Cardiac muscle cell (in vitro differentiated cells and primary cell): ENCODE measurements around the gene TGIF2. TPM values are rescaled to one million over a fixed set of nuclear protein-coding genes. Genes with fewer than 3 reads are reported as not detected.

Experiments
- DNase-seq, 2 donors: peaks; one replicate each; pipeline versions ENCODE4 v3.0.0 to v3.0.0-alpha.2; 2010 to 2017; ENCODE audit warnings: low read depth in 1 of 2, low spot score in 1 of 2
- H3K27ac ChIP-seq: fragments of 200-600 bp; sonication (generic); 2 replicates; pipeline ENCODE4 v1.5.1; 2016
- H3K27me3 ChIP-seq: fragments of 200-600 bp; sonication (generic); 2 replicates; pipeline ENCODE4 v1.6.0; 2016; ENCODE audit warnings: control low read depth
- H3K36me3 ChIP-seq: fragments of 200-600 bp; sonication (generic); 2 replicates; pipeline ENCODE4 v1.5.1; 2016; ENCODE audit warnings: control low read depth
- H3K4me1 ChIP-seq: fragments of 200-600 bp; sonication (generic); 2 replicates; pipeline ENCODE4 v1.8.1; 2017; ENCODE audit warnings: low read depth, mild to moderate bottlenecking, mixed run types
- H3K4me3 ChIP-seq: fragments of 200-600 bp; sonication (generic); 2 replicates; pipeline ENCODE4 v1.5.1; 2016; ENCODE audit warnings: mild to moderate bottlenecking
- H3K9me3 ChIP-seq: fragments of 200-600 bp; sonication (generic); 2 replicates; pipeline ENCODE4 v1.5.1; 2017; ENCODE audit warnings: low read depth, mild to moderate bottlenecking, control low read depth
- polyA plus RNA-seq: library from polyadenylated mRNA; unstranded; fragments of >200 nt; fragmentation: Nextera tagmentation; extraction: Ambion mirVana; gene quantifications from 2 replicates; pipeline ENCODE4 v1.2.1, GENCODE V29; 2016
- total RNA-seq: library from RNA; depleted of rRNA; stranded (reverse); fragments of >200 nt; gene quantifications from 2 replicates; pipeline ENCODE4 v1.2.3, GENCODE V29; 2016
- TF ChIP-seq, protein P1 (sequence below): IDR thresholded peaks from 2 replicates; pipeline ENCODE4 v1.5.1; 2012; ENCODE audit warnings: low read depth, mild to moderate bottlenecking, low read length

The TGIF2 gene
- total and polyA plus RNA-seq, 2 experiments from 2014 or later, result 59.4 to 69.5 TPM

DNA sequence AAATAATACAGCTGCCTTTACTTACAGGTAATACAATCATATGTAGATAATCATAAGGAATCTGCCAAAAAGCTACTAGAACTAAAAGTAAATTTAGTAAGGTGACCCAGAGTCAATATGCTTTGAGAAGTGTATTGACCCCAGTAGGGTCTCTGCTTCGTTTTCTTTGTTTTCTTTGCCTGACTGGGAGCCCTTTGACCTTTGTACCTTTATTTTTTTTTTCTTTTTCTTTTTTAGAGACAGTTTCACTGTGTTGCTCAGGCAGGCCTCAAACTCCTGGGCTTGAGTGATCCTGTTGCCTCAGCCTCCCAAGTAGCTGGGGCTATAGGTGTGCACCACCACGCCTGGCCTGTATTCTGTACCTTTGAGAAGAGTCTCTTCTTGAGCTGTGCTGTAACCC lies 50.0 kb downstream of the TGIF2 start:
- no peak overlapping the region for H3K4me3 ChIP-seq
- no peaks in the 10 kb centered on the region for H3K36me3 ChIP-seq
- H3K4me1 ChIP-seq, result no peaks in the 10 kb centered on the region
- no peak for DNase-seq
- H3K9me3 ChIP-seq, result no peaks in the 10 kb centered on the region
- H3K27me3 ChIP-seq, result no peaks in the 10 kb centered on the region
- H3K27ac ChIP-seq, result no peak overlapping the region
- TF ChIP-seq, protein P1, sequence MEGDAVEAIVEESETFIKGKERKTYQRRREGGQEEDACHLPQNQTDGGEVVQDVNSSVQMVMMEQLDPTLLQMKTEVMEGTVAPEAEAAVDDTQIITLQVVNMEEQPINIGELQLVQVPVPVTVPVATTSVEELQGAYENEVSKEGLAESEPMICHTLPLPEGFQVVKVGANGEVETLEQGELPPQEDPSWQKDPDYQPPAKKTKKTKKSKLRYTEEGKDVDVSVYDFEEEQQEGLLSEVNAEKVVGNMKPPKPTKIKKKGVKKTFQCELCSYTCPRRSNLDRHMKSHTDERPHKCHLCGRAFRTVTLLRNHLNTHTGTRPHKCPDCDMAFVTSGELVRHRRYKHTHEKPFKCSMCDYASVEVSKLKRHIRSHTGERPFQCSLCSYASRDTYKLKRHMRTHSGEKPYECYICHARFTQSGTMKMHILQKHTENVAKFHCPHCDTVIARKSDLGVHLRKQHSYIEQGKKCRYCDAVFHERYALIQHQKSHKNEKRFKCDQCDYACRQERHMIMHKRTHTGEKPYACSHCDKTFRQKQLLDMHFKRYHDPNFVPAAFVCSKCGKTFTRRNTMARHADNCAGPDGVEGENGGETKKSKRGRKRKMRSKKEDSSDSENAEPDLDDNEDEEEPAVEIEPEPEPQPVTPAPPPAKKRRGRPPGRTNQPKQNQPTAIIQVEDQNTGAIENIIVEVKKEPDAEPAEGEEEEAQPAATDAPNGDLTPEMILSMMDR, result no peak

DNA sequence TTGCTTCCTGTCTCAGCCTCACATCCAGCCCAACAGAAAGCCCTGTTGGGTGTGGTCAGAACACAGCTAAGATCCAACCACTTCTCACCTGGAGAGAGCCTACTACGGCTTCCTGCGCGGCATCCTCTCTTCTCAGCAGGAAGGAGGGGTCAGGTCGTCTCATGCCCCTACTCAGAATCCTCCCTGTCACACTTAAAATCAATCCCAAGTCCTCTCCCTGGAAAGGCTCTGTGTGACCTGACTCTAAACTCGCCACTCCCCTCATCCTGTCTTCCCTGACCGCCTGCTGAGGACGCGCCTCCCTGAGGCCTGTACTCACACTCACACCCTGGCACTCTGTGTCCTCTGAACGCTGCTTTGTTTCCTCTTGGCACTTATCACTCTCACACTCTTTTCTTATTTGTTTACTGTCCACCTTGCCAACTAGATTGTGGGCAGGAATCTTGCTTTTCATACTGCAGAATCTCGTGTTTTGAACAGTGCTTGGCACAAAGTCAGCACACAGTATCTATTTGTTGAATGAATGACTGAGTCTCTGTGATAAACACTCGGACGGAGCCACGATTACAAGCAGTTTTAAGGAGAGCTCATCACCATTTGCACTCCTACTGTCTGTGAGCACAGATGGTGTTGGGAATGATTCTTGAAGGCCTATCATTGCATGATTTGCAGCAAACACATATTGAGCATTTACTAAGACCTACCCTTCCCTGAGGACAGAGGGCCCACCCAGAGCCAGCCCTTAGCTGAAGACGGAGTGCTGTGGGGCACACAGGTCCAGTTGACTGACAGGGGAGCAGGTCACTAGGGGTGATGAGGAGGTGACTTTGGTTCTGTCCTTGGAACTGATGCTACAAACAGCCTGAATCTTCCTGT lies 50.9 kb downstream of the TGIF2 start:
- H3K4me1 ChIP-seq, result no peaks in the 10 kb centered on the region
- DNase-seq, result peak in 1 of 2 donors; percentile 18
- H3K36me3 ChIP-seq, result no peaks in the 10 kb centered on the region
- H3K27me3 ChIP-seq, result no peaks in the 10 kb centered on the region
- H3K27ac ChIP-seq, result peak overlapping the region; percentile 32
- no peaks in the 10 kb centered on the region for H3K9me3 ChIP-seq
- TF ChIP-seq, protein P1, result peak; percentile 6
- H3K4me3 ChIP-seq, result no peak overlapping the region

DNA sequence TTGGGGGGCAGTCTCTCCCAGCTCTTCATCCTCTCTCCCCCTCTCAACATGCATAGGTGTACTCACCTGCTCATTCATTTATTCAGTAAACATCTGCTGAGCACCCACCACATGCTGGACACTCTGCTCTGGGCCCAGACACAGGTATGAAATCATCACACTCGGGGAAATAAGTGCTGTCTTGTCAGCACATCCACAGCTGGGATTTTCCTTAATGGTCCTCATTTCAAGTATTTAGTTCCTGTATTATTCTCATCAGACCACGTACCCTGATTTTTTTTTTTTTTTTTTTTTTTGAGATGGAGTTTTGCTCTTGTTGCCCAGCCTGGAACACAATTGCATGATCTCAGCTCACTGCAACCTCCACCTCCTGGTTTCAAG lies 51.5 kb downstream of the TGIF2 start:
- H3K9me3 ChIP-seq, result no peaks in the 10 kb centered on the region
- no peak overlapping the region for H3K27ac ChIP-seq
- no peaks in the 10 kb centered on the region for H3K27me3 ChIP-seq
- no peaks in the 10 kb centered on the region for H3K4me1 ChIP-seq
- no peaks in the 10 kb centered on the region for H3K36me3 ChIP-seq
- TF ChIP-seq, protein P1, result no peak
- H3K4me3 ChIP-seq, result no peak overlapping the region
- DNase-seq, result no peak

DNA sequence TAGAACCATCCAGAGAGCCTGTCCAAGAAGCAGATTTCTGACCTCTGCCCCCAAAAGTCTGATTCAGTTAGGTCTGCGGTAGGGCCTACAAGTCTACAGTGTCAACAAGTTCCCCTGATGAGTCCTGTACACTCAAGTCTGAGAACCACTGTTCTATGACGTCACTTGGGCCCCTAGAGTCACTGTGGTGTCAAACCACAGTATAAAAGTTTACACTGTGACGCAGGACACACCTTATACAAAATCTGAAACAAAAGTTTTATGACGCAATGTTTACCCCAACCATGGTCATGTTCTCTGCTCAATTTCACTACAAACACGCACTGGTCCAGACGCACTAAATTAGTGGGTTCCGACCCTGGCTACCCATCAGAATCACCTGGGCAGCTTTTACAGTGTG lies 54.7 kb downstream of the TGIF2 start:
- Histone ChIP-seq H3K27ac (no peak overlapping the region), H3K36me3 (no peaks in the 10 kb centered on the region), H3K9me3 (no peaks in the 10 kb centered on the region), H3K27me3 (no peaks in the 10 kb centered on the region), H3K4me1 (no peaks in the 10 kb centered on the region), H3K4me3 (no peak overlapping the region)
- TF ChIP-seq, protein P1, result no peak
- DNase-seq, result no peak

DNA sequence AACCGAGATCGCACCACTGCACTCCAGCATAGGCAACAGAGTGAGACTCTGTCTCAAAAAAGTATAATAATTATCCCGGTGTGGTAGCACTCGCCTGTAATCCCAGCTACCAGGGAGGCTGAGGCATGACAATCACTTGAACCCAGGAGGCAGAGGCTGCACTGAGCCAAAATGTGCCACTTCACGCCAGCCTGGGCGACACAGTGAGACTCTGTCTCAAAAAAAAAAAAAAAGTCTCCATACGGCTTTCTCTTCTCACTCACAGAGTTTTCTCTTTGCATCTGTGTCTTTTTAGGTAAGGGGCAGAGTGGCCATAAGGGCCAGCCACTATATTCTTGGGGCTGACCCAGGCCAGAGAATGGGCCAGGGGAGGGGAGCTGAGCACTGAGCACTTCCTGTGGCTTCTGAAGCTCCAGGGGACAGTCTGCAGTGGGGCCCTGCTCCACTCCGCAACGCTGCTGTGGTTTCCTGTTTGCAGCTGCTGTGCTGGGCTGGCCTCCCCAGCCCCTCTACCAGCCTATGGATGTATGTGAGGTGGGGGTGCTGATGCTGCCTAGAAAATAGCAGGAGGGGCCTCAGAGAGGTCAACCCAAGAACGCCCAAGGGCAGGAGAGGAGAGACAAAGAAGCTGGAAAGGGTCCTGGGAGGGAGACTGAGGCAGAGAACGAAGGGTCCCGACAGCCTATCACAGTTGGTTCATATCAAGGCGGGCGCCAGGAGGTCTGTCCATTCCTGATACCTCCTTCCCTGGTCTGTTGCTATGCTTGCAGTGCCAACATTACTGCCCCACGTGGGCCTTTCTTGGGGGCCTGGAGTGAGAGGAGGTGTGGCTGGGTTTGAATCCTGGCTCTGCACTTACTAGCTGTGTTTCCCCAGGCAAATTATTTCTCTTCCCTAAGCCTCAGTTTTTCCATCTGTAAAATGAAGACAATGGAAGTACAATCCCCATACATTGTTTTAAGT lies 56.6 kb downstream of the TGIF2 start:
- H3K27ac ChIP-seq, result no peak overlapping the region
- no peaks in the 10 kb centered on the region for H3K36me3 ChIP-seq
- H3K4me3 ChIP-seq, result no peak overlapping the region
- no peaks in the 10 kb centered on the region for H3K9me3 ChIP-seq
- H3K4me1 ChIP-seq, result no peaks in the 10 kb centered on the region
- TF ChIP-seq, protein P1, result no peak
- peak in 1 of 2 donors; percentile 23 for DNase-seq
- no peaks in the 10 kb centered on the region for H3K27me3 ChIP-seq
